GM04503 (cell line): Measurements from ENCODE around the gene PTPN20.

Source experiments
- DNase-seq: peaks from one replicate; pipeline ENCODE4 v3.0.0-alpha.2; 2012; ENCODE audit warnings: low read depth

Gene PTPN20

DNA sequence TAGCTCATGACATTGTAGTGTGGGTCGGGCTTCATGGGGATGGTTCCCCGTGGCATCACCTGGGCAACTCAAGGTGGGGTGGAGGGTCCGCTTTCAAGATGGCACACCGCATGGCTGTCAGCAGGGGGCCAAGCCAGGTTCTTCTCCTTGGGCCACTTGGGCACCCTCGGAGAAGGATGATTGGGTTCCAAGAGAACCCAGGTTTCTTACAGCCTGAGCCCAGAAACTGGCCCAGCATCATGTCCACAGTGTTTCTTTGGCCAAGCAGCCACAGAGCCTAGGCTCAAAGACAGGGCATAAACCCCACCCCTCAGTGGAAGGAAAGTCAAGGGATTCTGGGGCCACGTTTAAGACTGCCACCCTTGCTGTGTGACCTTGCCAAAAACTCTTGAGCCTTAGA lies 110.6 kb downstream of the PTPN20 start:
- DNase-seq: no peak

DNA sequence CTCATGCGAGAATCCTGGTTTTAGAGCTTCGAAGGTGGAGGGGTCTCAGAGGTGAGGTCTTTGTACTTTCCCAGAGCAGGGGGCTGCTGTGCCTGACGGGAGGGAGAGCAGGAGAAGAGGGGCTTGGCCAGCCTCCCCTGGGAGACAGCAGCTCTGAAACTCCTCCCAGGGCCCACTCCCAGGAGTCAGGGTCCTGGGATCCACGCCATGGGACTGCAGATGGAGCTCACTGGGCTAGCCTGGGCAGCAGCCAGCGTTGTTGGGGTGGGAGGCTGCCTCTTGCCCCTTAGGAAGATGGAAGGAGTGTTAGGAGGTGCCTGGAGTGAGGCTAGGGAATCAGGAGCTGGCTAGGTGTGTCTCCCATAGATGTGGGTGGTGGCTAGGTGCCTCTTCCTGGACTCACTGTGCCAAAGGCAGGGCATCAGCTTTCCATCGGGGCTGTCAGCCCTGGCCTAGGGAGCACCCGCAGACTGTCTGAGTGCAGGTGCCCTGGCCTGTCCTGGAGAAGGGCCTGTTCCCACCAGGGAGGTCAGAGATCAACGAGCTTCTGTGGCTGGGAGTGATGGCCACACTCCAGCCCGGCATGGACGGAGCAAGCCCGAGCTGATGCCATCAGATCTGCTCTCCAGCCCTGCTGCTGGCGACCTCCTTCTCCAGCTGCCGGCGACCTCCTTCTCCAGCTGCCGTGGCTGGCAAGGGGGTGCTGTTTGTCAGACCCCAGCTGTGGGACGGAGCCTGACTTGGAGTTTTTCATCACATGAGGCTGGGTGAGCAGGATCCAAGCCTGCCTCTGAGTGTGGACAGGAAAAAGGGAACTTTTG lies 111.3 kb downstream of the PTPN20 start:
- DNase-seq: no peak

DNA sequence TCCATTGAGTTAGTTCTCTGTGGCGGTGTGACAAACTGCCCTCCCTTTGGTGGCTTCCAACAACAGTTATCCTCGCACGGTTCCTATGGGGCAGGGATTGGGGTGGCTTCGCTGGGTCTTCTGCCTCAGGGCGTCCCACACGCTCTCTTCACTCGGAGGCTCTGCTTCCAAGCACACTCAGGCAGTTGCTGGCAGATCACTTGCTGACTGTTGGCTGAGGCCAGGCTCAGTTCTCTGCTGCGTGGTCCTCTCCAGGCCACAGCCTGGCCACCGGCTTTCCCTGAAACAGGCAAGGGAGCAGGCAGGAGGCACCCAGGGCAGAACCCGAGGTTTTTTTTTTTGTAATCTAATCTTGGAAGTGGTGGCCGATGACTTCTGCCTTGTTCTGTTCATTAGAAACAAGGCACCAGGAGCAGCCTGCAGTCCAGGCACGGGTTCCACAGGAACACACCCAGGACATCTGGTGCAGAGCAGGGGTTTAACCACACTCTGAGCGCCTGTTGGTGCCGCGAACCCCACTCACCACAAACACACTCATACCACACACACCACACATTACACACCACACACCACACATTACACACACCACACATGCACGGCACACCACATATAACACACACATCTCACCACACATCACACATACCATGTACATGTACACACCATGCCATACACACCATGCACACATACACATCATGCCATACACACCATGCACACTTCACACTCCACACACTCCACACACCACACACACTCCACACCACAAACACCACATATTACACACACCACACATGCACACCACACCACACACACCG lies 112.2 kb downstream of the PTPN20 start:
- no peak for DNase-seq

DNA sequence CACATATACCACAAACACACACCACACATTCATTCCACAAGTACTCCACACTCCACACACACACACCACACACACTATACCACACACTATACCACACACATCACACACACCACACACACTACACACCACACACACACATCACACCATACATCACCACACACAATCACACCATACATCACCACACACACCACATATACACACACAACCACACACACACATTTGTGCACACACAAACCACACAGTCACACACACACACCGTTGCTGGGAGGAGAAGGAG lies 112.8 kb downstream of the PTPN20 start:
- no peak for DNase-seq

DNA sequence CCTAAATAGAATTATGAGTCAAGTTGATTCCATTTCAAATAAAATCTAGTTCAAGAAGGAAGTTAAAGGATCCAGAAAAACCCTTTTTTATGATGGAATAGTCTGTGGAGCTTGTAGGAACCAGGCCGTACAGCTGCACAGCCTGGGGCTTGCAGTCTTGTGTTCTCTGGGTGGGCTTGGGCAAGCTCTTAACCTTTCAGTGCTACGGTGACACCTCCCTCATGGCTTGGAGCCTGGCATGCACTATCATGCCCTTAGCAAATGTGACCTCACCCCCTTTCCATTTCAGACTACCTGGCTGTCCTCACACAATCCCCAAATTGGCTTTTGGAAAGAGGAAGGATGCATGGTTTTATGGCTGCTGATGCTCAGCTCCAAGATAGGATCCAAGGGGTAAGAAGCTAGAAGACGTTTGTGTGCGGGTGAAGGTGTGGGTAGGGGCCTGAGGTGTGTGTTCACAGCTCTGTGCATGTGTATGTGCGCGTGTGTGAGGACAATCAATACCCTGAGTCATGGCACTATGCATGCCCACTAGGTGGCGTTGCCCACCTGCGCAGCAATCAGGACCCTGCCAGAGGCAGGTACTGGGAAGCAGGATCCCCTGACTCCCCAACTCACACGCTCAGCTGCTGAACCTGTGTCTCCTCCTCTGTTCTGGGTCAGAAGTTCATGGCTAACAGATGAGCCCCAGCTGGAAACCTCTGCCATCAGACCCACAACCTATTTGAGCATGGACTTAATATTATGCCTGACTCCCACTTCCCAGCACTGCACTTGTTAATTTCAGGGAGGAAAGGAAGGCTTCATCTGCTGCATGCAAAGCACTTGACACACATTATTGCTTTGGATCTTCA lies 113.4 kb downstream of the PTPN20 start:
- no peak for DNase-seq

DNA sequence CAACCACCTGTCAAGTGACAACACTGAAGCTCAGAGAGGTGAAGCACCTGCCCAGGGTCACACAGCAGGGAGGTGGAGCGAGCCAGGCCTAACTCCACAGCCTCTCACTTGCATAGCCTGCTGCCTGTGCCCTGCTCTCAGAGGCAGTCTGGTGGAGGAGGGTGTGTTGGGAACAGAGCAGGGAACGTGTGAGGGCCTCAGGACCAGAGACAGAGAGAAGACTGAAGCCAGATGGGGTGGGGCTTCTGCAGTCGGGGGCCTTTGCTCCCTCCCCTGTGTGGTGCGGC lies 114.0 kb downstream of the PTPN20 start:
- no peak for DNase-seq

DNA sequence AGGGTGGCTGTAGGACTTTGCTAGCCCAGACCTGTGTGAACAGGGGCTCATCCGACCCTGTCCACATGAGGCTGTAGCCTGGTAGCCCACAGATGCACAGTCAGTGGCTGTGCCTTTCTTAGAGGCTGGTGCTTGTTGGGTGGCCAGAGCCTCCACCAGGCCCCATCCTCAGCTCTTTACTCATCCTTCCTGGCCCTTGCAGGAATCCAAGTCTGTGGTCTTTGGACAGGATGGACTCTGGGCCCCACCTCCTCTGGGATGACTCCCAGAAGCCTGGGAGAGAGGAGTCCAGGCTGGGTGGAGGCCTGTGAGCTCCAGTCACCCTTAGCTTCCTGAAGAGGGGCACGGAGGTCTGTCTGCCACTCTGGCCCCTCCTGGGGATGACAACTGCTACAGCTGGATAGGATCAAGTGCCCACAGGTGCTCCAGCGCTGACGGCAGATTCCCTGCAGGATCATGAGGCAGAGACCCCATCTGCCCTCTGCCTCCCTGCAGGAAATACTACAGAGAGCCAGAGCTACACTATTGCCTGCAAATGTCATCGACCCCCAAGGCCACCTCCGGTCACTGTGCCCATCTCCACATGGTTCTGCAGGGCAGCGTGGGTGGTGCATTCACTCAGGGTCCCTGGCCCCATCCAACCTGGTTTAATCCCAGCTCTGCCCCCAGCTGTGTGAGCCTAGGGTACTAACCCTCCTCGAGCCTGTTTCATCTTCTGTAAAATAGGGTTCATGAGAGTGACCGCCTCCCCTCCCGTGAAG lies 114.5 kb downstream of the PTPN20 start:
- no peak for DNase-seq

DNA sequence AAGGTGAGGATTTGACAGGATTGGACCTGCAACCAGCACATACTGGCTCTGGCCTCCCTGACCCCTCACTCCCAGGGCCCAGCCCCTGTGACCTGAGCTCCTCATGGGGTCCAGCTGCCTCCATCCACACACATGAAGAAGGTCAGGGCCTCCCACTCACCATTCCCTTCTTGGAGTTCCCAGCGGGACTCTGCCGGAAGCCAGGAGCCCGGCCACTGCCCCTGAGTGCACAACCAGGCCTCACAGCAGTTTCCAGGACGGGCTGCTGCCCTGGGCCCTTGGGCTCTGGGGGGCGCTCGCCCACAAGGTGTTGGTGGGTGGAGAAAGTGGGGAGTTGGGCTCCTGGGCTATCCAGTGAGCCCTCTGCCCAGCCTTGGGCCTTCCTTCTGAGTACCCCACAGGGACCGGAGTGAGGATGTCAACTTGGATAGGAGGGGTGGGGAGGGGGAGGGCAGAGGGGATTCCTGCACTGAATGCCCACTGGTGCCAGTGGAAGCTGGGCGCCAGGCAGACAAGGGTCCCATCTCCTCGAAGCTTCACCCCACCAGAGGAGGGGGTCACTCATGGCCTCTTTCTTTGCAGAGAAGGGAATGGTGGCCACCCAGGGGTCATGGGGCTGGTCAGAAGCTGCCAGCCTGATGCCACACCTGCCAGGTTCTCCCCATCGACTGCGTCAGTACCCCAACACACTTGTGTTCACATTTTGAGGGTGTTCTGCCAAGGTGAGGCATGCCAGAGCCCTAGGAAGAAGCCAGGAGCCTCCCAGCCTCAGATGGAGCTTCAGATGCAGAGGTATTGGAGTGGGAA lies 115.3 kb downstream of the PTPN20 start:
- no peak for DNase-seq

DNA sequence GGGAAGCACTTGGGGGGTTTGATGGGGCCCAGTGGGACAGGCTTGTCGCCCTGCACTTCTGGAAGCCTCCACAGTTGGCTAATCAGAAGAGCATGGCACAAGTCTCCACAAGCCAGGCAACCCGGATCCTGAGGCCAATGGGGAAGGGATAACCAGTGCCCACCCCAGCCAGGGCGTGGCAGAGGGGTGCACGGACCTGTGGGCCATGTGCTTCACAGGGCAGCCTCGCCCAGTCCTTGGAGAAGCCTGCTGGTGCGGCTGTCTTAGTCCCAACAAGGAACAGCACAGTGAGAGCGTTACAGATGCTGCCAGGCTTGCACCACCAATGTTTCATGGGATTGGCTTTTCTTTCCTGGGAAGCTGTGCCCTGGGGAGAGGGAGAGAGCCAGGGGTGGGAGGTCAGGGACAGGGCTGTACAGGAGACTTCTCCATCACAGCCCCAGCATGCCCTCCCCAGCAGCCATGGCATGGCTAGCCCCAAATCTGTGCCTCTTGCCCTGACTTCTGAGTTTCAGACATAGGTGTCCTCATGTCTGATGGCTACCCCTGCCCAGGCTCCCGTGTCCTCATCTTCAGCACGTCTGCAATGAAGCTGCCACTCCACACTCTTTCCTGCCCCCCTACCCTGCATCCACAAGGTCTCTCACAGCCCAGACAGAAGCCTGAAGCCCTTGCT lies 116.0 kb downstream of the PTPN20 start:
- no peak for DNase-seq

DNA sequence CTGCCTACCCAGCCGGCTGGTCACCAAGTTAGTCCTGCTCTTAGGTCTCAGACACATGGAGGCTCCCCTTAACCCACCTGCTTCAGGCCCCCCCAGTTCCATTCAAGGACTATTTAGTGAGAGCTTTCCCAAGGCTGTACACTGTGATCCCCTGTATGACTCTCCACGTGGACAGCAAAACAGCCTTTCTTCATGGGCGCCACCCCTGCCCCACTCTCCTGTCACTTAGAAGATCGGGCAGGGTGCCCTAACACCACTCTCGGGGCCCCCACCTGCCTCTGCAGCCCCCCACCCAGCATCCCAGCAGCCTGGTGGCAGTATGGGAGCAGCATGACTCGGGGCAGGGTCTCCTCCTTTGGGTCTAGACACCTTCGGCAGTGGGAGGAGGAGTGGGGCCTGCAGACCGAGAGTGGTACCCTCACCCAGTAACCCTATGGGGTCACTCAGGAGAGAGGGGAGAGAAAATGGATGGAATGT lies 116.6 kb downstream of the PTPN20 start:
- DNase-seq: no peak

DNA sequence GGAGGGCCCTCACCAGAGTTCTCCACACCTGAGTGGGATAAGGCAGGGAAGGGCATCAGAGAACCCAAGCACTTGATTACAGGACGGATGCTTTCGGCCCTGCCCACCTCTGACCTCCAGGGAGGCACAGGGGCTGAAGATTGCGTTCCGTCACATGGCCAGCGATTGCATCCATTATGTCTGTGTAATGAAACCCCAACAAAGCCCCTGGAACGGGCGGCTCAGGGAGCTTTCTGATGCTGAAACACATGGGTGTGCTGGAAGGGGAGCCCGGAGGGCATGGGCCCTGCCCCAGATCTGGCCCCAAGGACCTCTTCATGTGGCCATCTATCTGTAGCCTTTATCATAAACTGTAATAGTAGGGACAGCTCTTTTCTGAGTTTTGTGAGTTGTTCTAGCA lies 117.2 kb downstream of the PTPN20 start:
- DNase-seq: no peak

DNA sequence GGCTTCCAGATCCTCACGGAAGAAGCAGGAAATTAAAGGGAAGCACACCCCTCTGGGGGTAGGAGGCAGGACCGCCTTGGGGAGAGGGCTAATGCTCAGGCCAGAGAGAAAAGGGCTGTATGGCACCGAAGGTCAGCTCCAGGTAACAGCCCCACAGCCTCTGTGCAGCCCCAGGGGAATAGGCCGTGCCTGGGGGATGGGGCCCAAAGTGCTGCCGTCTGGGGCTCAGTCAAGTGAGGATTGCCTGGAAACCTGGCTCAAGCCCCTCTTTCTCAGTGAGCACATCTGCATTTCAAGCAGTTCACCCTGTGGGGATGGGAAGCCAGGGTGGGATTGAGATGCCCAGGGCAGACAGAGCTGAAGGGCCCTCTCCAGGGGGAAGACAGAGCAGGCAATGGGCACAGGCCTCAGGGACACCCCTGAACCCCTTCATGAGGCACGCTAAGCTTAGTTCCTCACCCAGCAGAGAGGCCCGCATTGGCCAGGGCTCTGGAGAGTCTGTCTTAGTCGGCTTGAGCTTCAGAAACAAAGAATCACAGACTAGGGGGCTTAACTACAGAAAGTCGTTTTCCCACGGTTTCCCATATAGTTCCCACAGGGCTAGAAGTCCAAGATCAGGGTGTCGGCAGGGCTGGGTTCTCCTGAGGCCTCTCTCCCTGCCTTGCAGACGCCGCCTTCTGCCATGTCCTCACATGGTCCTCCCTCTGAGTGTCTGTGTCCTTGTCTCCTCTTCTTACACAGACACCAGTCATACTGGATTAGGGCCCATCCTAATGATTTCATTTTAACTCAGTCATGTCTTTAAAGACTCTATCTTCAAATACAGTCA lies 118.2 kb downstream of the PTPN20 start:
- no peak for DNase-seq

DNA sequence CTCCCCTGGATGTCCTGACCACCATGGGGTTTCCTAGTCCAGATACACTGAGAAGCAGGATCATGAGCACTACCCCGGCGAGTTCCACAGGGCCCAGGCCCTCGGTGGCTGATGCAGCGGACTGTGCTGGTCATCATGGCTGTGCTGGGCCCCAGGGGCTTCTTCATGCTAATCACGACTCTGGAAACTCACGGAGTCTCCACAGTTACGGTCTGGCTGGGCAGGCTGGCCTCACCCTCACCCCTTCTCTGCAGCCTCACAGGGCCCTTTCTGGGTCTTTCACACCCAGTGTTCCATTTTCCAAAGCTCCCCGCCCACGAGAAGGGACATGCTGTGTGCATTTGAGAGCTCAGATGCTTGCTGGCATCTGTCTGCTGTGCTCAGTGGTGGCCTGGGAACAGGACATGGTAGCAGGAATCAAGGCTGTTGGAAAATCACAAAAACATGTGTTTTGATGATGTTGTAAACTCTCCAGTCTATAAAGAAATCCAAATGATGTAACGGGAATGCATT lies 119.0 kb downstream of the PTPN20 start:
- DNase-seq: no peak

DNA sequence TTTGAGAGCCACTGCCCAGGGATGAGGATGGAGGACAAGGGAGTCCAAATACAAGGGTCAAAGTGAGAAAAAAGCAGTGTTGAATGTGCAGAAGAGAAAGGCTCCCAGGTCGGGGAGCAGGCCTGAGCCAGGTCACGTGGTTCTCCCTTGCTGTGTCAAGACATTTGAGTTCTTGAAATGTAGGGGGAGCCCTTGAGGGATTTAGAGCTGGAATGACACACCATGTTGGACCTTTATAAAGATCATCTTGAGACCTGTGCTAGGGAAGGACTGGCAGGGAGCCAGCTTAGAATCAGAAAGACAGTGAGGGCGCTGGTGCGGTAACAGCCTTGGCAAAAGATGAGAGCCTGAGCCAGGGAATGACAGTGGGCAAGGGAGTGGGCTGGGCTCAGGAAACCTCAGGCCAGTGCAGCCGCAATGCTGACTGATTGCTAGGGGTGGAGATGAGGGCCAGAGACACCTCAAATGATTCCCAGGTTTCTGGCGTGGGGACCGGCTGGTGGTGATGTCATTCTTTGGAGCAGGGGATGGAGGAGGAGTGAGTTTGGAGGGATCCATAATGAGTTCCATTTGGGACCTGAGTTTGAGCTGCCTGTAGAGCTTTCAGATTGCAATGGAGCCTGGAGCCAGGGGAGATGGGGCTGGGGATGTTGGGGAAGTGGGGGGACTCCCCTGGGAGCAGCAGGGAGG lies 120.1 kb downstream of the PTPN20 start:
- no peak for DNase-seq

DNA sequence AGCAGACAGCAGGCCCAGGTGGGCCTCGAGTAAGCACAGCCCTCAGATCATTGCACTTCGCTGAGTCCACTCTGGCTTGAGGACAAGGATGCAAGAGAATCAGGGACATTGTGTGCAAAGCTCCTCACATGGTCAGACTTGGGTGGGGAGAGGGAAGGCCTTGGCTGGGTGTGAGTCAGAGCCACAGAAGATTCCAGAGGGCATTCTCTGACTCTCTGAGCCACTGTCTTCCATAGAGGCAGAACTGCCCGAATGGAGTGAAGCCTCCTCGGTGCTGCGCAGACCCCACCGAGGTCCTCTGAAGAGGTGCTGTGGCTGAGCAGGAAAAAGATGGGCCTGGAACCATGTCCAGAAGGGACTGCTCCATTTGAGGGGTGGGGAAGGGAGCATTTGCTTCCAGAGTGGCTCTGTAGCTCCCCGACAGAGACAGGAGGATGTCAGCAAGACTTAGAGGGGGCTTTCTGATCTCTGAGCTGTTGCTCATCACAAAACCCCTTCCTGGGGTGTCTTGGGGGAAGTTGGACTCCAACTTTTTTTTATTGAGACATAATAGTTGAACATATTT lies 120.8 kb downstream of the PTPN20 start:
- no peak for DNase-seq

DNA sequence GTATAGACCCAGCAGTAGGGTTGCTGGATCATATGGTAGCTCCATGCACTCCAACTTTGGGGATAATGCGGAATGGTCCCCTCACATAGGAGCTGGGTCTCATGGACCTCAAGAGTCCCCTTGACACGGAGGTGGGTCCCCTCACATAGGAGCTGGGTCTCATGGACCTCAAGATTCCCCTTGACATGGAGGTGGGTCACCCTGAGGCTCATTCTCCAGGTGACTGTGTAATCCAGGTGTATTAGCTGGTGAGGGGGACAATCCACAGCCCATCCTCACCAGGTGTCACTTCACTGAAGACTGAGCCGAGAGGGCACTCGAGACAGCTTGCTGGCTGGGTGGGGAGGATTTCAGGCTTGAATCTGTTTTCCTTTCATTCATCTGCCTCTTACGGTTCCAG lies 121.9 kb downstream of the PTPN20 start:
- DNase-seq: no peak

DNA sequence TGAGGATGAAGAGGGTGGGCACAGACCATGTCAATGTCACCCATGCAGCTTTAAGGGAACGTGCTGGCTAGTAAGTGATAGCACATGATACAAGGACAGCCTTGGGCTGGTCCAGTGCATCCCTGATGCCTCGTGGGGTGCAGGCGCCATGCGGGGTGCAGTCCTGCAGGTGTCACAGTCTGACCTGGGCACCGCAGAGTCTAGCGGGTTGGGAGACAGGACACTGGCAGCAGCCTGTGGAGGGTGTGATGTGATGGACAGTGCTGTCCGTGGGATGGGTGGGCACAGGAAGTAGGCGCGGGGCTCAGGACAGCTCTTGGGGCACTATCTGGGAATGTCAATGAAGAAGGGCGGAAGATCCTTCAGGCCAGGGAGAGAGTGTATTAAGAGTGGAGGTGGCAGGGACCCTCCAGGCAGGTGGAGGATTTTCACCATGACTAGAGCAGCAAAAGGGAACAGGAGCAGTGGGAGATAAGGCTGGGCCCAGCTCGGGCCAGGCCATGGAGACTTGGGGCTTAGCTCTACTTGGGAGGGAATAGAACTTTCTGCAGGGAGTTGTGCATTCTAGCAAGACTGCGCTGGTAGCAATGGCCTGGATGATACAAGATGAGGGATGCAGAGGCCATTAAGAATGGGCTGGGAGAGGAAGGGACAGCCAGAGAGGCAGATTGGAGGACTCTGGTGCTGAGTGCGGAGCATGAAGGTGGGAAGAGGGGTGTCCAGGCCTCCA lies 122.5 kb downstream of the PTPN20 start:
- no peak for DNase-seq
